ENCODE results near the gene FAM237A.

GRCh38 chr2:206692971-206693370, 50.7 kb downstream of the FAM237A start:
- no peak for TF ChIP-seq CTCF (IDR thresholded peaks at IDR 0.05 in 2 of 3, conservative IDR thresholded peaks at IDR 0.05 in 1 of 3; ENCODE audit: borderline replicate concordance in 1 of 3, insufficient read depth in 1 of 3, low read depth in 2 of 3, low read length in 2 of 3)
- TF ChIP-seq EZH2phosphoT487 (IDR thresholded peaks at IDR 0.05; ENCODE audit: borderline replicate concordance), result no peak
- TF ChIP-seq POLR2A (IDR thresholded peaks at IDR 0.05; ENCODE audit: borderline replicate concordance, extremely low read depth, insufficient read depth, insufficient read length), result no peak
- no peak for TF ChIP-seq ZNF274 (IDR thresholded peaks at IDR 0.05; ENCODE audit: low read depth, low read length)
- no peak for TF ChIP-seq EZH2 (IDR thresholded peaks at IDR 0.05)
- TF ChIP-seq SP1 (IDR thresholded peaks at IDR 0.05; ENCODE audit: low read depth), result no peak
- TF ChIP-seq POLR2AphosphoS5 (IDR thresholded peaks at IDR 0.05; ENCODE audit: low read depth, low read length), result no peak
- no peak for TF ChIP-seq MAX (IDR thresholded peaks at IDR 0.05)
- no peak for TF ChIP-seq REST (IDR thresholded peaks at IDR 0.05; ENCODE audit: low read depth)
- no peak for TF ChIP-seq ELF1 (IDR thresholded peaks at IDR 0.05; ENCODE audit: borderline replicate concordance, low read depth)
- TF ChIP-seq SIN3A (IDR thresholded peaks at IDR 0.05; ENCODE audit: low read depth), result no peak

Measured in HCT116 (cell line).